K562 (cell line): Measurements from ENCODE around the gene PEX11A. TPM values are rescaled to one million over a fixed set of nuclear protein-coding genes. Genes with fewer than 3 reads are reported as not detected.
A peak's percentile ranks its signal among the peaks of the same experiment; 100 is the strongest.

Experiments
- ATAC-seq: fragments of 200-7000 bp; cut with Tn5 transposase; 3 replicates; pipeline ENCODE4 v1.9.1; 2020; ENCODE audit warnings: moderate library complexity
- Bru-seq: library from RNA; stranded (reverse); fragments of 400-500 nt; gene quantifications from one replicate; lab custom pipeline; 2021; lab: Mats Ljungman, UMichigan
- BruChase-seq, 2 experiments: library from RNA; stranded (reverse); fragments of 400-500 nt; gene quantifications; one replicate each; lab custom pipeline; 2021; lab: Mats Ljungman, UMichigan
- BruUV-seq: library from RNA; stranded (reverse); fragments of 400-500 nt; replicated peaks from 2 replicates; lab custom pipeline; 2021; lab: Mats Ljungman, UMichigan
- CTCF ChIA-PET: fragments of 300-600 bp; formaldehyde crosslinking; extraction: SDS; loops from one replicate; lab custom pipeline; 2021; ENCODE audit warnings: low intra/inter-chr PET ratio; lab: Yijun Ruan, JAX
- POLR2A ChIA-PET: fragments of 300-600, 350-650 bp; sonication (Branson Sonifier 250); formaldehyde crosslinking; extraction: SDS; loops from one replicate; lab custom pipeline; 2021; ENCODE audit warnings: antibody characterized with exemption, inconsistent platforms; lab: Yijun Ruan, JAX
- DNase-seq, 4 experiments: peaks; one replicate each; pipeline versions ENCODE4 v3.0.0 to v3.0.0-alpha.2; 2011 to 2018; ENCODE audit warnings: low spot score in 3 of 4, mixed read lengths in 3 of 4; ENCODE audit errors: extremely low read depth in 1 of 4
- FAIRE-seq: peaks from 2 replicates; lab custom pipeline; 2011; peaks lifted over from hg19 to GRCh38; lab: Jason Lieb, UNC
- H2AFZ ChIP-seq: 2 replicates; pipeline ENCODE4 v1.6.0; 2011; ENCODE audit warnings: low read depth, low read length, control low read depth, inconsistent platforms
- H3K27ac ChIP-seq: fragments of 200-600 bp; 3 replicates; pipeline ENCODE4 v1.8.0; 2011; ENCODE audit warnings: low read depth, mild to moderate bottlenecking, control low read depth, inconsistent platforms, low read length, moderate library complexity, mixed read lengths; ENCODE audit errors: extremely low read depth
- H3K27me3 ChIP-seq, 2 experiments: fragments of 300-600 bp in 1 of 2; 2 replicates in 1 of 2; 3 replicates in 1 of 2; pipeline versions ENCODE4 v1.6.0 to v1.8.0; 2011; ENCODE audit warnings: inconsistent platforms in 2 of 2, low read length in 2 of 2, mild to moderate bottlenecking in 1 of 2, mixed read lengths in 1 of 2, moderate library complexity in 1 of 2; ENCODE audit not compliant: control insufficient read depth in 2 of 2, insufficient read depth in 2 of 2
- H3K36me3 ChIP-seq: fragments of 300-600 bp; 3 replicates; pipeline ENCODE4 v1.8.0; 2011; ENCODE audit warnings: mild to moderate bottlenecking, low read length, inconsistent platforms; ENCODE audit not compliant: control insufficient read depth, insufficient read depth
- H3K4me1 ChIP-seq, 2 experiments: fragments of 200-600 bp in 1 of 2; replicated peaks in 1 of 2; 2 replicates in 1 of 2; 3 replicates in 1 of 2; pipeline versions ENCODE4 v1.5.1 to v1.8.0; 2011; ENCODE audit warnings: inconsistent platforms in 2 of 2, low read length in 2 of 2, mild to moderate bottlenecking in 1 of 2, mixed read lengths in 1 of 2, moderate library complexity in 1 of 2; ENCODE audit not compliant: control insufficient read depth in 2 of 2, insufficient read depth in 2 of 2
- H3K4me2 ChIP-seq: 2 replicates; pipeline ENCODE4 v1.6.1; 2011; ENCODE audit warnings: low read length, control low read depth, inconsistent platforms, mixed read lengths; ENCODE audit not compliant: insufficient read depth
- H3K4me3 ChIP-seq: fragments of 200-600 bp; sonication (generic), shearing (Covaris generic); 2 replicates; pipeline ENCODE4 v1.5.1; 2016; ENCODE audit warnings: control low read depth, inconsistent platforms
- H3K79me2 ChIP-seq: fragments of 200-600 bp; 3 replicates; pipeline ENCODE4 v1.8.0; 2011; ENCODE audit warnings: low read length, inconsistent platforms; ENCODE audit not compliant: control insufficient read depth, insufficient read depth
- H3K9ac ChIP-seq, 2 experiments: 2 replicates each; pipeline versions ENCODE4 v1.6.0 to v1.6.1; 2011; ENCODE audit warnings: low read depth in 2 of 2, low read length in 2 of 2, control low read depth in 1 of 2, inconsistent platforms in 1 of 2, mild to moderate bottlenecking in 1 of 2, mixed read lengths in 1 of 2; ENCODE audit not compliant: insufficient read depth in 1 of 2
- H3K9me1 ChIP-seq: one replicate; pipeline ENCODE4 v1.6.0; 2011; ENCODE audit warnings: inconsistent platforms, mild to moderate bottlenecking, low read length, moderate library complexity; ENCODE audit not compliant: control insufficient read depth, insufficient read depth
- H3K9me3 ChIP-seq: replicated peaks from 2 replicates; pipeline ENCODE4 v1.5.1; 2011; ENCODE audit warnings: low read depth, low read length, inconsistent platforms; ENCODE audit not compliant: control insufficient read depth, insufficient read depth
- H4K20me1 ChIP-seq: replicated peaks from 2 replicates; pipeline ENCODE4 v1.6.1; 2011; ENCODE audit warnings: low read length, inconsistent platforms, mixed read lengths; ENCODE audit not compliant: control insufficient read depth, insufficient read depth
- ELF4 ChIP-seq: fragments of 450-650 bp; formaldehyde crosslinking; IDR thresholded peaks from 2 replicates; pipeline ENCODE4 v1.4.0; 2022; ENCODE audit warnings: missing genetic modification characterization
- ILF3 ChIP-seq: fragments of 450-650 bp; IDR thresholded peaks from 2 replicates; pipeline ENCODE4 v1.6.1; 2018; ENCODE audit warnings: antibody characterized with exemption, mild to moderate bottlenecking, moderate library complexity, borderline replicate concordance
- IRF2 ChIP-seq: sonication (generic); formaldehyde crosslinking; IDR thresholded peaks from 2 replicates; pipeline ENCODE4 v1.8.1; 2022; ENCODE audit warnings: mild to moderate bottlenecking, missing genetic modification reagents
- RFX1 ChIP-seq: fragments of 450-650 bp; IDR thresholded peaks from 2 replicates; pipeline ENCODE4 v1.6.1; 2016; ENCODE audit warnings: mild to moderate bottlenecking, moderate library complexity
- ZNF778 ChIP-seq: fragments of 450-650 bp; formaldehyde crosslinking; IDR thresholded peaks from 2 replicates; pipeline ENCODE4 v1.4.0; 2020; ENCODE audit warnings: mild to moderate bottlenecking, moderate library complexity
- WGBS: fragments of 100-300 bp; shearing (Covaris generic); methylation state at CpG from one replicate; pipeline ENCODE4 v1.1.6; 2016; ENCODE audit warnings: low coverage, mixed read lengths; ENCODE audit not compliant: insufficient coverage; ENCODE audit errors: missing lambda C conversion rate; 5-methylcytosine and 5-hydroxymethylcytosine counted together
- in situ Hi-C: fragments of 300-500 bp; cut with MboI; formaldehyde crosslinking; loops from 4 replicates; pipeline ENCODE4 v1.15.0; 2018; ENCODE audit warnings: inconsistent platforms, mixed read lengths
- intact Hi-C: fragments of 100-400 bp; cut with micrococcal nuclease; formaldehyde crosslinking; loops from 2 replicates; pipeline ENCODE4 v1.14.2; 2022
- long read RNA-seq, 3 experiments: library from polyadenylated mRNA in 2 of 3; library from RNA in 1 of 3; unstranded in 2 of 3; stranded (forward) in 1 of 3; transcript quantifications; one replicate each; pipeline ENCODE4 v2.0.0, GENCODE V29; 2019 to 2022
- polyA minus RNA-seq, 3 experiments: library from RNA; depleted of rRNA, polyadenylated mRNA; stranded (reverse); fragments of >200 nt; gene quantifications; 2 replicates each; pipeline ENCODE4 v1.2.3, GENCODE V29; 2011
- polyA plus RNA-seq, 8 experiments: library from polyadenylated mRNA; depleted of rRNA in 4 of 8; stranded (reverse) in 5 of 8; unstranded in 3 of 8; fragments of >200 nt; fragmentation: Nextera tagmentation in 2 of 8; fragmentation: Illumina TruSeq in 1 of 8; extraction: Ambion mirVana in 2 of 8; extraction: Trizol in 1 of 8; gene quantifications; 2 replicates each; pipeline versions ENCODE4 v1.2.1 to v1.2.3, GENCODE V29; 2011 to 2014; ENCODE audit warnings: inconsistent platforms in 1 of 8, missing spikeins in 1 of 8
- total RNA-seq, 7 experiments: library from RNA; depleted of rRNA in 6 of 7; stranded (reverse); fragments of >200 nt in 6 of 7; fragmentation: Illumina TruSeq in 2 of 7; extraction: Trizol in 2 of 7; gene quantifications; 2 replicates each; pipeline versions ENCODE4 v1.2.1 to v1.2.3, GENCODE V29; 2011 to 2021; ENCODE audit warnings: low replicate concordance in 1 of 7

PEX11A gene, protein sequence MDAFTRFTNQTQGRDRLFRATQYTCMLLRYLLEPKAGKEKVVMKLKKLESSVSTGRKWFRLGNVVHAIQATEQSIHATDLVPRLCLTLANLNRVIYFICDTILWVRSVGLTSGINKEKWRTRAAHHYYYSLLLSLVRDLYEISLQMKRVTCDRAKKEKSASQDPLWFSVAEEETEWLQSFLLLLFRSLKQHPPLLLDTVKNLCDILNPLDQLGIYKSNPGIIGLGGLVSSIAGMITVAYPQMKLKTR
- total RNA-seq (2011; cell fraction: chromatin; rRNA removed; ENCODE audit: low replicate concordance) = not detected in 2 replicates
- not detected in 2 replicates for total RNA-seq (2011; cell fraction: nucleolus; rRNA removed)
- total RNA-seq (2011; cell fraction: nucleoplasm; rRNA removed) = not detected in 2 replicates
- not detected in 2 replicates for total RNA-seq (2014; rRNA removed)
- not detected in 2 replicates for total RNA-seq (2014; rRNA removed; fragmentation: Illumina TruSeq; extraction: Trizol)
- not detected in 2 replicates for total RNA-seq (2015; rRNA removed; fragmentation: Illumina TruSeq; extraction: Trizol)
- not detected in 2 replicates for total RNA-seq (2021)
- polyA plus RNA-seq (2011; rRNA removed) = not detected in 2 replicates
- polyA plus RNA-seq (2011; cell fraction: cytosol; rRNA removed) = not detected in 2 replicates
- polyA plus RNA-seq (2011; cell fraction: nucleus; rRNA removed) = not detected in 2 replicates
- polyA plus RNA-seq (2012) = 0.04 TPM in 1 of 2 replicates, not detected in the other
- not detected in 2 replicates for polyA plus RNA-seq (2014; fragmentation: Illumina TruSeq; extraction: Trizol)
- polyA plus RNA-seq (2014; fragmentation: Nextera tagmentation; extraction: Ambion mirVana) = not detected
- not detected in 2 replicates for polyA plus RNA-seq (2014; rRNA removed)
- polyA minus RNA-seq (2011; rRNA and poly(A)+ RNA removed) = not detected in 2 replicates
- not detected in 2 replicates for polyA minus RNA-seq (2011; cell fraction: cytosol; rRNA and poly(A)+ RNA removed)
- polyA minus RNA-seq (2011; cell fraction: nucleus; rRNA and poly(A)+ RNA removed) = not detected in 2 replicates
- Bru-seq, nascent RNA = percentile 18 among the genes with signal in this experiment
- percentile 21 among the genes with signal in this experiment for BruChase-seq, experiment 1, labeled RNA remaining after a 2-hour chase
- BruChase-seq, experiment 2, labeled RNA remaining after a 6-hour chase = percentile 20 among the genes with signal in this experiment
- long read RNA-seq, experiment 1 = 0 reads
- long read RNA-seq, experiment 2 = 0 reads
- long read RNA-seq, experiment 3 = 0 reads

GRCh38 chr15:89690276-89691218 is at the start of gene PEX11A, which contains the start of gene WDR93:
Gene PEX11A (minus strand): TSS chr15:89690754. CDS start chr15:89690632, 122 bp downstream.
Gene WDR93 (plus strand): TSS chr15:89690811. CDS start chr15:89701747, 10,936 bp downstream.
- H3K4me3 ChIP-seq = no peak within 1 kb of the TSS
- no peak for FAIRE-seq
- no peak for TF ChIP-seq ILF3
- peak; percentile 30; the same call in 1 of the 2 replicates for TF ChIP-seq RFX1
- no peak for TF ChIP-seq ZNF778 (CRISPR knock-in tag)
- no peak for TF ChIP-seq IRF2 (CRISPR knock-in tag)
- no peak for TF ChIP-seq ELF4 (CRISPR knock-in tag)
- TF ChIP-seq, all 486 proteins: peak for 1
- DNase-seq = no peak
- Histone ChIP-seq H4K20me1 (no peaks in the 10 kb centered on the region), H3K9ac (no peak within 1 kb of the TSS), H3K36me3 (no peaks in the 10 kb centered on the region), H3K9me1 (no peaks in the 10 kb centered on the region), H3K4me1 (peaks cover 0 to 9% of the 10 kb centered on the region in 2 experiments; a peak in 3 of 5 replicates), H3K4me2 (no peak within 1 kb of the TSS), H3K9me3 (no peaks in the 10 kb centered on the region), H2AFZ (no peak within 1 kb of the TSS), H3K27ac (no peak within 1 kb of the TSS), H3K27me3 (peaks cover 17 to 22% of the 10 kb centered on the region in 2 experiments; a peak in 4 of 5 replicates), H3K79me2 (no peaks in the 10 kb centered on the region)
- no TSS peak for BruUV-seq
- POLR2A ChIA-PET = no interaction called here
- intact Hi-C loops (no loop called here), in situ Hi-C loops (no loop called here)
- CTCF ChIA-PET = no interaction called here
- WGBS = 29% methylated on average over 53 of the region's 60 CpGs
- ATAC-seq = no peak
